ENCODE measurements around the gene NR0B1. TPM values are rescaled to one million over a fixed set of nuclear protein-coding genes. Genes with fewer than 3 reads are reported as not detected.

The NR0B1 gene
- not detected in 2 replicates for total RNA-seq

- H3K27me3 Mint-ChIP-seq (ENCODE audit: insufficient read depth), result peaks cover 20% of the 10 kb centered on the region
- no peaks in the 10 kb centered on the region for H3K9me3 Mint-ChIP-seq
- intact Hi-C loops (cut with micrococcal nuclease), result no loop called here
- H3K36me3 Mint-ChIP-seq (ENCODE audit: low read depth), result no peaks in the 10 kb centered on the region
- no peaks in the 10 kb centered on the region for H3K4me1 Mint-ChIP-seq (ENCODE audit: low read depth)
- no peak within 1 kb of the TSS for H3K27ac Mint-ChIP-seq
- H3K4me3 Mint-ChIP-seq, result no peak within 1 kb of the TSS
- DNase-seq (ENCODE audit: low spot score), result no peak
Measured at GRCh38 chrX:30309139-30309571, at the start of gene NR0B1. NR0B1 (minus strand) TSS chrX:30309390; CDS start chrX:30309363, 27 bp downstream.

- DNase-seq (ENCODE audit: low spot score), result no peak
- H3K4me1 Mint-ChIP-seq (ENCODE audit: low read depth), result no peaks in the 10 kb centered on the region
Measured at GRCh38 chrX:30349946-30350345, 40.8 kb upstream of the NR0B1 start.

GRCh38 chrX:30343206-30343605 is 34.0 kb upstream of the NR0B1 start:
- Mint-ChIP-seq H3K27ac (no peak overlapping the region), H3K36me3 (ENCODE audit: low read depth) (no peaks in the 10 kb centered on the region), H3K4me3 (no peak overlapping the region), H3K9me3 (no peaks in the 10 kb centered on the region), H3K27me3 (ENCODE audit: insufficient read depth) (no peaks in the 10 kb centered on the region), H3K4me1 (ENCODE audit: low read depth) (no peaks in the 10 kb centered on the region)
- intact Hi-C loops (cut with micrococcal nuclease), result no loop called here
- no peak for DNase-seq (ENCODE audit: low spot score)

More at GRCh38 chrX:30349946-30350345, 40.8 kb upstream of the NR0B1 start:
- Mint-ChIP-seq H3K27me3 (ENCODE audit: insufficient read depth) (no peaks in the 10 kb centered on the region), H3K36me3 (ENCODE audit: low read depth) (no peaks in the 10 kb centered on the region), H3K9me3 (no peaks in the 10 kb centered on the region), H3K4me3 (no peak overlapping the region), H3K27ac (no peak overlapping the region)
- intact Hi-C loops (cut with micrococcal nuclease), result no loop called here

GRCh38 chrX:30340753-30341152 is 31.6 kb upstream of the NR0B1 start:
- Mint-ChIP-seq H3K9me3 (no peaks in the 10 kb centered on the region), H3K36me3 (ENCODE audit: low read depth) (no peaks in the 10 kb centered on the region), H3K27ac (no peak overlapping the region), H3K27me3 (ENCODE audit: insufficient read depth) (no peaks in the 10 kb centered on the region), H3K4me1 (ENCODE audit: low read depth) (no peaks in the 10 kb centered on the region), H3K4me3 (no peak overlapping the region)
- no peak for DNase-seq (ENCODE audit: low spot score)
- intact Hi-C loops (cut with micrococcal nuclease), result no loop called here

- Mint-ChIP-seq H3K4me1 (ENCODE audit: low read depth) (no peaks in the 10 kb centered on the region), H3K4me3 (no peak overlapping the region), H3K9me3 (no peaks in the 10 kb centered on the region), H3K36me3 (ENCODE audit: low read depth) (no peaks in the 10 kb centered on the region), H3K27me3 (ENCODE audit: insufficient read depth) (no peaks in the 10 kb centered on the region), H3K27ac (no peak overlapping the region)
- DNase-seq (ENCODE audit: low spot score), result no peak
- intact Hi-C loops (cut with micrococcal nuclease), result no loop called here
Measured at GRCh38 chrX:30327762-30328161, 18.6 kb upstream of the NR0B1 start.

- Mint-ChIP-seq H3K27me3 (ENCODE audit: insufficient read depth) (peaks cover 2% of the 10 kb centered on the region), H3K9me3 (no peaks in the 10 kb centered on the region), H3K36me3 (ENCODE audit: low read depth) (no peaks in the 10 kb centered on the region), H3K27ac (no peak overlapping the region), H3K4me3 (no peak overlapping the region), H3K4me1 (ENCODE audit: low read depth) (no peaks in the 10 kb centered on the region)
- DNase-seq (ENCODE audit: low spot score), result no peak
- intact Hi-C loops (cut with micrococcal nuclease), result no loop called here
Measured at GRCh38 chrX:30317308-30317707, 8.1 kb upstream of the NR0B1 start.

- Mint-ChIP-seq H3K27ac (no peak overlapping the region), H3K36me3 (ENCODE audit: low read depth) (no peaks in the 10 kb centered on the region), H3K4me1 (ENCODE audit: low read depth) (no peaks in the 10 kb centered on the region), H3K4me3 (no peak overlapping the region), H3K9me3 (no peaks in the 10 kb centered on the region), H3K27me3 (ENCODE audit: insufficient read depth) (peaks cover 13% of the 10 kb centered on the region)
- no peak for DNase-seq (ENCODE audit: low spot score)
- intact Hi-C loops (cut with micrococcal nuclease), result no loop called here
Measured at GRCh38 chrX:30313322-30313721, 4.1 kb upstream of the NR0B1 start.

- intact Hi-C loops (cut with micrococcal nuclease), result no loop called here
- no peaks in the 10 kb centered on the region for H3K36me3 Mint-ChIP-seq (ENCODE audit: low read depth)
- no peak for DNase-seq (ENCODE audit: low spot score)
- H3K9me3 Mint-ChIP-seq, result no peaks in the 10 kb centered on the region
- no peaks in the 10 kb centered on the region for H3K4me1 Mint-ChIP-seq (ENCODE audit: low read depth)
- peaks cover 15% of the 10 kb centered on the region for H3K27me3 Mint-ChIP-seq (ENCODE audit: insufficient read depth)
- H3K4me3 Mint-ChIP-seq, result no peak overlapping the region
- H3K27ac Mint-ChIP-seq, result no peak overlapping the region
Measured at GRCh38 chrX:30312858-30313257, 3.7 kb upstream of the NR0B1 start.

GRCh38 chrX:30310429-30311206 is 1.4 kb upstream of the NR0B1 start:
- Mint-ChIP-seq H3K27me3 (ENCODE audit: insufficient read depth) (peaks cover 21% of the 10 kb centered on the region), H3K4me3 (no peak overlapping the region), H3K9me3 (no peaks in the 10 kb centered on the region), H3K4me1 (ENCODE audit: low read depth) (no peaks in the 10 kb centered on the region), H3K36me3 (ENCODE audit: low read depth) (no peaks in the 10 kb centered on the region), H3K27ac (no peak overlapping the region)
- intact Hi-C loops (cut with micrococcal nuclease), result no loop called here
- DNase-seq (ENCODE audit: low spot score), result no peak

- Mint-ChIP-seq H3K27me3 (ENCODE audit: insufficient read depth) (peaks cover 20% of the 10 kb centered on the region), H3K4me3 (no peak overlapping the region), H3K27ac (no peak overlapping the region), H3K4me1 (ENCODE audit: low read depth) (no peaks in the 10 kb centered on the region), H3K9me3 (no peaks in the 10 kb centered on the region), H3K36me3 (ENCODE audit: low read depth) (no peaks in the 10 kb centered on the region)
- intact Hi-C loops (cut with micrococcal nuclease), result no loop called here
- DNase-seq (ENCODE audit: low spot score), result no peak
Measured at GRCh38 chrX:30308263-30309138, 689 bp downstream of the NR0B1 start.

- H3K4me3 Mint-ChIP-seq, result no peak overlapping the region
- no peaks in the 10 kb centered on the region for H3K4me1 Mint-ChIP-seq (ENCODE audit: low read depth)
- no peak overlapping the region for H3K27ac Mint-ChIP-seq
- no peaks in the 10 kb centered on the region for H3K9me3 Mint-ChIP-seq
- DNase-seq (ENCODE audit: low spot score), result no peak
- H3K27me3 Mint-ChIP-seq (ENCODE audit: insufficient read depth), result peaks cover 20% of the 10 kb centered on the region
- intact Hi-C loops (cut with micrococcal nuclease), result no loop called here
- no peaks in the 10 kb centered on the region for H3K36me3 Mint-ChIP-seq (ENCODE audit: low read depth)
Measured at GRCh38 chrX:30307466-30307865, 1.7 kb downstream of the NR0B1 start.

GRCh38 chrX:30304866-30305265 is 4.3 kb downstream of the NR0B1 start:
- intact Hi-C loops (cut with micrococcal nuclease), result no loop called here
- H3K36me3 Mint-ChIP-seq (ENCODE audit: low read depth), result no peaks in the 10 kb centered on the region
- no peak for DNase-seq (ENCODE audit: low spot score)
- H3K9me3 Mint-ChIP-seq, result no peaks in the 10 kb centered on the region
- no peaks in the 10 kb centered on the region for H3K4me1 Mint-ChIP-seq (ENCODE audit: low read depth)
- H3K27me3 Mint-ChIP-seq (ENCODE audit: insufficient read depth), result peaks cover 14% of the 10 kb centered on the region
- no peak overlapping the region for H3K27ac Mint-ChIP-seq
- no peak overlapping the region for H3K4me3 Mint-ChIP-seq

- no peaks in the 10 kb centered on the region for H3K36me3 Mint-ChIP-seq (ENCODE audit: low read depth)
- intact Hi-C loops (cut with micrococcal nuclease), result no loop called here
- H3K9me3 Mint-ChIP-seq, result no peaks in the 10 kb centered on the region
- H3K27ac Mint-ChIP-seq, result no peak overlapping the region
- H3K27me3 Mint-ChIP-seq (ENCODE audit: insufficient read depth), result peaks cover 7% of the 10 kb centered on the region
- no peaks in the 10 kb centered on the region for H3K4me1 Mint-ChIP-seq (ENCODE audit: low read depth)
- H3K4me3 Mint-ChIP-seq, result no peak overlapping the region
- no peak for DNase-seq (ENCODE audit: low spot score)
Measured at GRCh38 chrX:30302956-30303355, 6.2 kb downstream of the NR0B1 start.

Measured in activated T-helper 1 cell treated with anti-CD3 and anti-CD28 coated beads, Interleukin-12 subunit alpha, Interleukin-12 subunit beta, Interleukin-2, Interleukin-4 antibody, amounts not matched to agents 30 ng/mL and 10 ng/mL and 1 ng/mL, durations not matched to agents 14 hours and 24 hours and 36 hours (primary cell).